Left kidney (tissue), 2 donors: Measurements from ENCODE around the gene TMEM215. TPM values are rescaled to one million over a fixed set of nuclear protein-coding genes. Genes with fewer than 3 reads are reported as not detected.

Experiments used
- DNase-seq: peaks from one replicate; pipeline ENCODE4 v3.0.0-alpha.2; 2013
- polyA plus RNA-seq: library from polyadenylated mRNA; unstranded; fragments of 120-200 nt; gene quantifications from one replicate; pipeline ENCODE4 v1.2.1, GENCODE V29; 2013; ENCODE audit not compliant: insufficient read length

The TMEM215 gene
- polyA plus RNA-seq, 1 donor: 0.12 TPM

GRCh38 chr9:32832346-32832745 lies 49.0 kb downstream of the TMEM215 start:
- no peak for DNase-seq

Other genes starting within 250 kb of the TMEM215 start
- 15.6 TPM for gene SMIM27, start 231.2 kb upstream of the TMEM215 start, polyA plus RNA-seq
- gene TOPORS, start 231.0 kb upstream of the TMEM215 start, polyA plus RNA-seq: 37.5 TPM
- gene NDUFB6, start 210.4 kb upstream of the TMEM215 start, polyA plus RNA-seq: 70.6 TPM
- 0.10 TPM for gene TAF1L, start 147.9 kb upstream of the TMEM215 start, polyA plus RNA-seq
- gene APTX, start 218.1 kb downstream of the TMEM215 start, polyA plus RNA-seq: 51.4 TPM
- 238 TPM for gene DNAJA1, start 241.7 kb downstream of the TMEM215 start, polyA plus RNA-seq